RPMI8226 (cell line): ENCODE measurements around the gene RPTOR.

ENCODE experiments used
- DNase-seq: peaks from one replicate; pipeline ENCODE4 v3.0.0-alpha.2; 2015

Gene RPTOR

GRCh38 chr17:80646328-80646727, 101.7 kb downstream of the RPTOR start:
- DNase-seq = no peak

GRCh38 chr17:80647746-80648145, 103.1 kb downstream of the RPTOR start:
- DNase-seq = no peak

- DNase-seq = no peak
These were observed 104.6 kb downstream of the RPTOR start for GRCh38 chr17:80649200-80649644.

- no peak for DNase-seq
These were observed 105.2 kb downstream of the RPTOR start for GRCh38 chr17:80649672-80650330.

- DNase-seq = no peak
These were observed 105.7 kb downstream of the RPTOR start for GRCh38 chr17:80650331-80650672.

GRCh38 chr17:80650751-80651518, 106.3 kb downstream of the RPTOR start:
- no peak for DNase-seq

- DNase-seq = no peak
These were observed 108.2 kb downstream of the RPTOR start for GRCh38 chr17:80652756-80653330.

- no peak for DNase-seq
These were observed 109.2 kb downstream of the RPTOR start for GRCh38 chr17:80653856-80654255.

- no peak for DNase-seq
These were observed 111.0 kb downstream of the RPTOR start for GRCh38 chr17:80655608-80656007.

- DNase-seq = no peak
These were observed 112.0 kb downstream of the RPTOR start for GRCh38 chr17:80656590-80656989.

GRCh38 chr17:80657561-80657960, 112.9 kb downstream of the RPTOR start:
- no peak for DNase-seq

- DNase-seq = no peak
These were observed 114.2 kb downstream of the RPTOR start for GRCh38 chr17:80658821-80659220.

- DNase-seq = no peak
These were observed 115.0 kb downstream of the RPTOR start for GRCh38 chr17:80659651-80660050.

- DNase-seq = no peak
These were observed 116.0 kb downstream of the RPTOR start for GRCh38 chr17:80660527-80661198.

GRCh38 chr17:80662557-80662956, 117.9 kb downstream of the RPTOR start:
- no peak for DNase-seq

GRCh38 chr17:80663781-80664206, 119.2 kb downstream of the RPTOR start:
- no peak for DNase-seq

- DNase-seq = no peak
These were observed 119.7 kb downstream of the RPTOR start for GRCh38 chr17:80664217-80664790.

- no peak for DNase-seq
These were observed 121.2 kb downstream of the RPTOR start for GRCh38 chr17:80665792-80666191.

GRCh38 chr17:80666867-80667266, 122.2 kb downstream of the RPTOR start:
- DNase-seq = no peak

- no peak for DNase-seq
These were observed 123.0 kb downstream of the RPTOR start for GRCh38 chr17:80667462-80668277.

- no peak for DNase-seq
These were observed 123.9 kb downstream of the RPTOR start for GRCh38 chr17:80668375-80669148.
